CD4-positive, alpha-beta memory T cell (primary cell): ENCODE measurements around the gene CHCHD4. TPM values are rescaled to one million over a fixed set of nuclear protein-coding genes. Genes with fewer than 3 reads are reported as not detected.
A peak's percentile ranks its signal among the peaks of the same experiment; 100 is the strongest.

Source experiments
- CTCF ChIA-PET: fragments of 350-600 bp; sonication (Branson Sonifier 250); formaldehyde crosslinking; loops from one replicate; lab custom pipeline; 2021; ENCODE audit warnings: inconsistent platforms; ENCODE audit not compliant: partially characterized antibody; lab: Charles Lee
- POLR2A ChIA-PET: fragments of 350-600 bp; sonication (Branson Sonifier 250); formaldehyde crosslinking; loops from one replicate; lab custom pipeline; 2021; ENCODE audit not compliant: partially characterized antibody; lab: Charles Lee
- DNase-seq, 5 donors: peaks; one replicate each; pipeline versions ENCODE4 v3.0.0 to v3.0.0-alpha.2; 2020 to 2022; ENCODE audit warnings: mixed read lengths in 1 of 5
- H3K27ac ChIP-seq: one replicate; pipeline ENCODE4 v1.7.0; 2013; ENCODE audit warnings: low read depth, low read length
- H3K27me3 ChIP-seq: 2 replicates; pipeline ENCODE4 v1.7.0; 2013; ENCODE audit warnings: mild to moderate bottlenecking, low read length, moderate library complexity; ENCODE audit not compliant: insufficient read depth
- H3K36me3 ChIP-seq: 2 replicates; pipeline ENCODE4 v1.7.0; 2013; ENCODE audit warnings: mild to moderate bottlenecking, low read length, moderate library complexity; ENCODE audit not compliant: insufficient read depth
- H3K4me1 ChIP-seq: 2 replicates; pipeline ENCODE4 v1.7.0; 2013; ENCODE audit warnings: mild to moderate bottlenecking, low read length, moderate library complexity; ENCODE audit not compliant: insufficient read depth
- H3K4me3 ChIP-seq, 2 donors: one replicate each; pipeline ENCODE4 v1.7.0; 2013; ENCODE audit warnings: low read length in 2 of 2, mild to moderate bottlenecking in 1 of 2
- H3K9me3 ChIP-seq, 2 donors: one replicate each; pipeline ENCODE4 v1.7.0; 2013; ENCODE audit warnings: low read length in 2 of 2, control low read depth in 1 of 2; ENCODE audit not compliant: control insufficient read depth in 1 of 2
- H3K27ac Mint-ChIP-seq, 7 donors: one replicate each; pipeline ENCODE4 v1.8.0; 2020 to 2021; ENCODE audit warnings: mixed read lengths in 7 of 7, mild to moderate bottlenecking in 6 of 7, inconsistent platforms in 3 of 7, moderate library complexity in 3 of 7
- H3K27me3 Mint-ChIP-seq, 2 donors: one replicate each; pipeline ENCODE4 v1.8.0; 2020 to 2021; ENCODE audit warnings: mixed read lengths in 2 of 2
- H3K36me3 Mint-ChIP-seq, 2 donors: one replicate each; pipeline ENCODE4 v1.8.0; 2020 to 2021; ENCODE audit warnings: mixed read lengths in 2 of 2, inconsistent platforms in 1 of 2, mild to moderate bottlenecking in 1 of 2
- H3K4me1 Mint-ChIP-seq, 4 donors: one replicate each; pipeline ENCODE4 v1.8.0; 2020 to 2021; ENCODE audit warnings: mixed read lengths in 4 of 4, mild to moderate bottlenecking in 1 of 4
- H3K4me3 Mint-ChIP-seq, 8 donors: one replicate each; pipeline ENCODE4 v1.8.0; 2020 to 2021; ENCODE audit warnings: mixed read lengths in 8 of 8, mild to moderate bottlenecking in 7 of 8, moderate library complexity in 6 of 8, inconsistent platforms in 3 of 8
- H3K9me3 Mint-ChIP-seq, 8 donors: one replicate each; pipeline ENCODE4 v1.8.0; 2020 to 2021; ENCODE audit warnings: mixed read lengths in 8 of 8, mild to moderate bottlenecking in 5 of 8, inconsistent platforms in 3 of 8, moderate library complexity in 1 of 8
- intact Hi-C: fragments of 100-400 bp; cut with micrococcal nuclease; formaldehyde crosslinking; loops from one replicate; pipeline ENCODE4 v1.15.1; 2023
- polyA plus RNA-seq, 2 donors: library from polyadenylated mRNA; unstranded; fragments of 300-500 nt; fragmentation: Illumina TruSeq; gene quantifications; one replicate each; pipeline ENCODE4 v1.2.3, GENCODE V29; 2021
- total RNA-seq, 2 experiments: library from RNA; stranded (reverse); gene quantifications; one replicate each; pipeline ENCODE4 v1.2.3, GENCODE V29; 2021

CHCHD4 gene
- total and polyA plus RNA-seq, 4 experiments from 2014 or later = 7.5 to 17.5 (median 13.4) TPM

DNA sequence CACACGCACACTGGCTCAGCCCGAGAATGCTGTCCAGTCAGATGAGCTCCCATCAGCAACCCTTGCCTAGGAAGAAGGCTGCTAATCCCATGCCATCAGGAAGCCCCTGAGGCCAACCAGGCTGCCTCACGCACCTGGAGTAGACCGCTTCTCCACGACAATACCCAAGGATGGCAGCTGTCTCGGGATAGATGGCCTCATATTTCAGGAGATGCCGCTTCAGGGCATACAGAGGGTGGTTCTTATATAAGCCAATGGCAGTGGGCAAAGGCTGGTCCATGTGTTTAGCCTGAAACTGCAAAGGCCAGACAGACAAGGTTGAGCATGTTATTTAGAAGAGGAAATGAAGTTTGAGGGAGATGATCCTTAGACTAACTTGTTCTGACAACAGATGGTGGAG, 31.5 kb upstream of the CHCHD4 start:
- H3K4me3 ChIP-seq = no peak overlapping the region
- peaks cover 13 to 25% (median 20%) of the 10 kb centered on the region in 4 donors for H3K4me1 Mint-ChIP-seq
- peaks cover 77 to 80% of the 10 kb centered on the region in 2 donors for H3K36me3 Mint-ChIP-seq
- ChIA-PET CTCF (no interaction called here), POLR2A (no interaction called here)
- no peaks in the 10 kb centered on the region for H3K27me3 ChIP-seq
- DNase-seq = no peak
- intact Hi-C loops = no loop called here
- peaks cover 77% of the 10 kb centered on the region for H3K36me3 ChIP-seq
- no peaks in the 10 kb centered on the region for H3K27me3 Mint-ChIP-seq
- no peaks in the 10 kb centered on the region for H3K4me1 ChIP-seq
- peak overlapping the region in 6 of 7 donors; percentile 12 to 88 (median 50) for H3K27ac Mint-ChIP-seq
- peaks cover 0 to 10% (median 3%) of the 10 kb centered on the region in 8 donors for H3K9me3 Mint-ChIP-seq
- H3K27ac ChIP-seq = no peak overlapping the region
- H3K9me3 ChIP-seq = no peaks in the 10 kb centered on the region
- H3K4me3 Mint-ChIP-seq = peak overlapping the region in 1 of 8 donors; percentile 3

DNA sequence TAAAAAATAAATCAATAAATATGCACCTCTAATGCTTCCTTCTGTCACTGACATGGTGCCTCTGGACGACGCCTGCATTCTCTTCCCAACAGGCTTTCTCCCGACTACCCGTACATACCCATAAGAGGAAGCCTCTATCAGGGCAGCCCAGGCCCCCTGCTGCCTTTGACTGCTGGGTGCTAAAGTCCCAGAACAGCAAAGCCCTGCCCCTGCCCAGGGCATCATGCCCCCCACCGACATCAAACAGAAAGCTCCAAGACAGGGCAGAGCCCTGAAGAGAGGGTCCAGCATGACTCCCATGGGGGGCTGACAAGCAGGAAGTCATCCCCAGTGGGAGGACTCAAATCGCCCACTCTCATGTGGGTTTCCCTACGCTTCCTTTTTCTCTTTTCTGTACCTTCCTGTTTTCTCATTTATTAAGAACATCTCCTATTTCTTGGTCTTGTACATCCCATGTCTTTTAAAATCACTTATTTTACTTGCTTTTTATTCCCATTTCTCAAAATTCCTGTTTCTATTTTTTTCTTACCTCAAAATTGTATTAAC, 30.3 kb upstream of the CHCHD4 start:
- ChIA-PET CTCF (interaction anchor here (0.6 kb wide), 1 partner anchor 22 kb away, joined by 3 read pairs; no protein-coding TSS in a partner anchor), POLR2A (interaction anchor here (18.6 kb wide), 1 partner anchor 26 kb away, joined by 342 read pairs; the partner anchor contains the start of genes CHCHD4 and TMEM43)
- Mint-ChIP-seq H3K4me3 (no peak overlapping the region), H3K36me3 (peaks cover 69 to 77% of the 10 kb centered on the region in 2 donors), H3K4me1 (peaks cover 11 to 25% (median 20%) of the 10 kb centered on the region in 4 donors), H3K27me3 (no peaks in the 10 kb centered on the region), H3K9me3 (no peaks in the 10 kb centered on the region), H3K27ac (peak overlapping the region in 4 of 7 donors; percentile 38 to 69 (median 48))
- no peak for DNase-seq
- intact Hi-C loops = no loop called here
- H3K36me3 ChIP-seq = peaks cover 69% of the 10 kb centered on the region
- no peaks in the 10 kb centered on the region for H3K9me3 ChIP-seq
- H3K4me1 ChIP-seq = no peaks in the 10 kb centered on the region
- H3K27me3 ChIP-seq = no peaks in the 10 kb centered on the region
- H3K27ac ChIP-seq = no peak overlapping the region
- H3K4me3 ChIP-seq = no peak overlapping the region

DNA sequence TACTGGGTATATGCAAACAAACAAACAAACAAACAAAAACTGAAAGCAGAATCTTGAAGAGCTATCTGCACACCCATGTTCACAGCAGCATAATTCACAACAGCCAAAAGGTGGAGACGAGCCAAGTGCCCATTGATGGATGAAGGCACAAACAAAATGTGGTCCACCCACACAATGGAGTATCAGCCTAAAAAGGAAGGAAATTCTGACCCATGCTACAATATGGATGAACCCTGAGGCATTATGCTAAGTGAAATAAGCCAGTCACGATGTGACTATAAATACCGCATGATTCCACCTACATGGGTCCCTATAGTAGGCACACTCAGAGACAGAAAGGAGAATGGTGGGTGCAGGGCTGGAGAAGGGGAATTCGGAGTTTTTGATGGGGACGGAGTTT, 29.6 kb upstream of the CHCHD4 start:
- Histone ChIP-seq H3K27me3 (no peaks in the 10 kb centered on the region), H3K4me1 (no peaks in the 10 kb centered on the region), H3K4me3 (no peak overlapping the region), H3K9me3 (no peaks in the 10 kb centered on the region), H3K36me3 (peaks cover 63% of the 10 kb centered on the region), H3K27ac (no peak overlapping the region)
- ChIA-PET CTCF (no interaction called here), POLR2A (interaction anchor here (1.2 to 18.6 kb wide), 3 partner anchors 21 to 25 kb away, joined by 3 to 342 read pairs (median 6); partner anchors contain the start of genes CHCHD4, LSM3, TMEM43 and XPC)
- peaks cover 11 to 25% (median 20%) of the 10 kb centered on the region in 4 donors for H3K4me1 Mint-ChIP-seq
- H3K27ac Mint-ChIP-seq = peak overlapping the region in 6 of 7 donors; percentile 4 to 92 (median 32)
- peaks cover 62 to 77% of the 10 kb centered on the region in 2 donors for H3K36me3 Mint-ChIP-seq
- no peak overlapping the region for H3K4me3 Mint-ChIP-seq
- H3K27me3 Mint-ChIP-seq = no peaks in the 10 kb centered on the region
- H3K9me3 Mint-ChIP-seq = no peaks in the 10 kb centered on the region
- intact Hi-C loops = no loop called here
- no peak for DNase-seq

DNA sequence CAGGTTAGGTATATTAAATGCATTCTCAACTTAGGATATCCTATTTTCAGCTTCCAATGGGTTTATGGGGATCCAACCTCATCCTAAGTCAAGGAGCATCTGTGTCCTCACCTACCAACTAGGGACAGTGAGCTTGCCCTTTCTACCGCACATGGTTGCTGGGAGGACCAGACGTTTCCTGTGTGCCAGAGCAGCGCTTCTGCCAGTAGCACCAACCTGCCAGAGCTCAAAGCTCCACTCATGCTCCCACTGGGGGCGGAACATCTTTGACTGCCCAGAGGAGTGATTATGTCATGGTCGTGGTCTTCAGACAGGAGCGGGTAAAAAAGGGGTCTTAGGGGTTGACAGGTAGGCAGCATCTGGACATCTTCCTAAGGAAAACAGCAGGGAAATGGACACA, 29.0 kb upstream of the CHCHD4 start:
- no peaks in the 10 kb centered on the region for H3K9me3 Mint-ChIP-seq
- peaks cover 11 to 23% (median 19%) of the 10 kb centered on the region in 4 donors for H3K4me1 Mint-ChIP-seq
- CTCF ChIA-PET = interaction anchor here (1.1 to 1.6 kb wide), 5 partner anchors 9 to 34 kb away, joined by 3 to 7 read pairs (median 4); no protein-coding TSS in a partner anchor
- Histone ChIP-seq H3K36me3 (peaks cover 59% of the 10 kb centered on the region), H3K4me3 (no peak overlapping the region), H3K27ac (no peak overlapping the region), H3K27me3 (no peaks in the 10 kb centered on the region), H3K4me1 (no peaks in the 10 kb centered on the region), H3K9me3 (no peaks in the 10 kb centered on the region)
- peak overlapping the region in 3 of 7 donors; percentile 17 to 74 (median 46) for H3K27ac Mint-ChIP-seq
- POLR2A ChIA-PET = interaction anchor here (1.2 to 18.6 kb wide), 4 partner anchors 12 to 25 kb away, joined by 3 to 342 read pairs (median 5); partner anchors contain the start of genes CHCHD4, LSM3, TMEM43 and XPC
- intact Hi-C loops = no loop called here
- H3K4me3 Mint-ChIP-seq = no peak overlapping the region
- DNase-seq = no peak
- peaks cover 56 to 72% of the 10 kb centered on the region in 2 donors for H3K36me3 Mint-ChIP-seq
- no peaks in the 10 kb centered on the region for H3K27me3 Mint-ChIP-seq

DNA sequence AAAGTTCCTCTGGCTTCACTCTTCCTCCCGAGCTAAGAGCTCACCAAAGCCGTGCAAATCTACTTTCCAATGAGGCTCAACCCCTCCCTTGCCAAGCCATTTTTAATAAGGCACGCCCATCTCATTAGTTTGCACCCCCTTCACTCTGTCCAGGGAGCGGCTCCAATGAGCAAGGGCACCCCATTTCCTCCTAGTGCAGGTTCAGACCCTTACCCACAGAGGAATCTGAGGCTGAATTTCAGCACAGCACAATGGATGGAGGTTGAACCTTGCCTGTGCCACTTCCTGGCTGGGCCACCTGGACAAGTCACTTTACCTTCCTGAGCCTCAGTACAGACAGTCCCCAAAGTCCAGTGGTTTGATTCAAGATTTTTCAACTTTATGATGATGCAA, 28.3 kb upstream of the CHCHD4 start:
- Mint-ChIP-seq H3K27ac (peak overlapping the region in 5 of 7 donors; percentile 22 to 80 (median 50)), H3K9me3 (no peaks in the 10 kb centered on the region), H3K27me3 (no peaks in the 10 kb centered on the region), H3K36me3 (peaks cover 50 to 67% of the 10 kb centered on the region in 2 donors), H3K4me1 (peaks cover 11 to 23% (median 14%) of the 10 kb centered on the region in 4 donors), H3K4me3 (no peak overlapping the region)
- POLR2A ChIA-PET = interaction anchor here (1.3 to 18.6 kb wide), 3 partner anchors 11 to 24 kb away, joined by 4 to 342 read pairs (median 6); partner anchors contain the start of genes CHCHD4 and TMEM43
- Histone ChIP-seq H3K27me3 (no peaks in the 10 kb centered on the region), H3K4me1 (no peaks in the 10 kb centered on the region), H3K36me3 (peaks cover 59% of the 10 kb centered on the region), H3K9me3 (no peaks in the 10 kb centered on the region), H3K27ac (no peak overlapping the region), H3K4me3 (no peak overlapping the region)
- CTCF ChIA-PET = interaction anchor here (0.7 to 1.6 kb wide), 7 partner anchors 8 to 50 kb away, joined by 3 to 7 read pairs (median 4); partner anchors contain the start of genes LSM3 and XPC
- no peak for DNase-seq
- intact Hi-C loops = no loop called here

DNA sequence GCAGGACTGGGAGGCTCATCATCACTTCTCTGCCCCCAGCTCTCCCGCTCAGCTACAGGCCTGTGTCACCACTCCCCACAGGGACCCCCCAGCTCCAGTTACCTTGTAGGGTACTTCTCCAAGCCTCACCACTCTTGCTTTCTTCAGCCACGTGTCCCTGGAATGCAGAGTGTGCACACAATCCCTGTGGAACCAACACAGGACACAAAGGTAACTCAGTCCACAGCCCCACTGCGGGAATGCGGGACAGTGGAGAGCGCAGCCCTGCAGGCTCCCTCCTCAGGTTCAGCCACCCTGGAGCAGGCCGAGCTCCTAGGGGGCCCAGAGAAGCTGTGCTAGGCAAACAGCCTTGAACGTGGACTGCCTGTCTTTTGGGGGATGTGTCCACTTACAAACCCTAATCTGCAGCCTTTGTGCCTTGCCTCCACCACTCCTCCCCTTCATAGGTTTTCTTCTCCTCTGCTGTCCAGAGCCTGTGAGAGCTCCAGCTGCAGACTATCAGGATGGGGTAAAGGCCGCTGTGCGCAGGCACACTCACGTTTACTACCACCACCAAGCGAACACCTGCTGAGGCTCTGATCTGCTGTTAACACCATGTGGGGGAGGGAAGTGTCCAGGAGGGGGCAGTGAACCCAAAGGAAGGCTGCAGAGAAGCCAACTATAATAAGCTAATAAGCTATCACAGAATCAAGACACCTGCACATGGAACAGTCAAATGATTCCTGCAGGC, 27.7 kb upstream of the CHCHD4 start:
- intact Hi-C loops = no loop called here
- H3K36me3 ChIP-seq = peaks cover 59% of the 10 kb centered on the region
- H3K4me3 Mint-ChIP-seq = no peak overlapping the region
- H3K27me3 Mint-ChIP-seq = no peaks in the 10 kb centered on the region
- no peaks in the 10 kb centered on the region for H3K4me1 ChIP-seq
- no peak overlapping the region for H3K27ac ChIP-seq
- H3K4me1 Mint-ChIP-seq = peaks cover 9 to 23% (median 12%) of the 10 kb centered on the region in 4 donors
- H3K9me3 Mint-ChIP-seq = no peaks in the 10 kb centered on the region
- no peak for DNase-seq
- no peaks in the 10 kb centered on the region for H3K9me3 ChIP-seq
- H3K4me3 ChIP-seq = no peak overlapping the region
- POLR2A ChIA-PET = interaction anchor here (0.8 to 18.6 kb wide), 5 partner anchors 10 to 24 kb away, joined by 3 to 342 read pairs (median 4); partner anchors contain the start of genes CHCHD4 and TMEM43
- no peaks in the 10 kb centered on the region for H3K27me3 ChIP-seq
- peak overlapping the region; percentile 36 to 87 (median 62) for H3K27ac Mint-ChIP-seq
- CTCF ChIA-PET = interaction anchor here (0.7 to 1.6 kb wide), 9 partner anchors 8 to 51 kb away, joined by 3 to 7 read pairs (median 3); partner anchors contain the start of genes LSM3 and XPC
- H3K36me3 Mint-ChIP-seq = peaks cover 50 to 66% of the 10 kb centered on the region in 2 donors
